SK-N-SH (cell line): ENCODE measurements around the gene TPO. TPM values are rescaled to one million over a fixed set of nuclear protein-coding genes. Genes with fewer than 3 reads are reported as not detected.

Source experiments
- CTCF ChIA-PET: fragments of 300-600, 350-600 bp; formaldehyde crosslinking; extraction: SDS; loops from one replicate; lab custom pipeline; 2021; lab: Yijun Ruan, JAX
- POLR2A ChIA-PET: fragments of 350-600 bp; sonication (Branson Sonifier 250); formaldehyde crosslinking; extraction: SDS; loops from one replicate; lab custom pipeline; 2020; ENCODE audit warnings: antibody characterized with exemption, inconsistent platforms; lab: Yijun Ruan, JAX
- DNase-seq: peaks from one replicate; pipeline ENCODE4 v3.0.0; 2012
- H2AFZ ChIP-seq: fragments of 200-600 bp; sonication (generic); 2 replicates; pipeline ENCODE4 v1.8.1; 2016; ENCODE audit warnings: antibody characterized with exemption, mild to moderate bottlenecking, low read depth
- H3F3A ChIP-seq: fragments of 200-600 bp; sonication (generic); replicated peaks from 2 replicates; pipeline ENCODE3; 2016; ENCODE audit warnings: antibody characterized with exemption, mild to moderate bottlenecking; ENCODE audit not compliant: insufficient read depth
- H3K27ac ChIP-seq, 2 experiments: fragments of 200-500 bp in 1 of 2; fragments of 200-600 bp in 1 of 2; sonication (Bioruptor generic) in 1 of 2; sonication (generic), shearing (Covaris generic) in 1 of 2; 2 replicates each; pipeline versions ENCODE4 v1.5.1 to v1.6.1; 2014 to 2016; ENCODE audit warnings: low read depth in 2 of 2, inconsistent platforms in 1 of 2, low read length in 1 of 2, mild to moderate bottlenecking in 1 of 2, mixed read lengths in 1 of 2
- H3K27me3 ChIP-seq: fragments of 200-600 bp; sonication (generic), shearing (Covaris generic); 2 replicates; pipeline ENCODE4 v1.6.1; 2016; ENCODE audit warnings: mixed run types; ENCODE audit not compliant: insufficient read depth
- H3K36me3 ChIP-seq, 2 experiments: fragments of 200-500 bp in 1 of 2; fragments of 200-600 bp in 1 of 2; sonication (Bioruptor generic) in 1 of 2; sonication (generic) in 1 of 2; replicated peaks in 1 of 2; 2 replicates each; pipeline versions ENCODE3 to v1.5.1; 2014 to 2016; ENCODE audit warnings: low read length in 1 of 2, mild to moderate bottlenecking in 1 of 2; ENCODE audit not compliant: insufficient read depth in 2 of 2, control insufficient read depth in 1 of 2
- H3K4me1 ChIP-seq, 2 experiments: fragments of 200-500 bp in 1 of 2; fragments of 200-600 bp in 1 of 2; sonication (Bioruptor generic) in 1 of 2; sonication (generic), shearing (Covaris generic) in 1 of 2; 2 replicates each; pipeline versions ENCODE4 v1.5.1 to v1.6.1; 2014 to 2016; ENCODE audit warnings: low read depth in 1 of 2, low read length in 1 of 2, mixed run types in 1 of 2; ENCODE audit not compliant: insufficient read depth in 2 of 2, control insufficient read depth in 1 of 2
- H3K4me2 ChIP-seq: fragments of 200-600 bp; sonication (generic), shearing (Covaris generic); 2 replicates; pipeline ENCODE4 v1.6.1; 2017; ENCODE audit warnings: mixed run types
- H3K4me3 ChIP-seq, 2 experiments: fragments of 200-500 bp in 1 of 2; fragments of 200-600 bp in 1 of 2; sonication (Bioruptor generic) in 1 of 2; sonication (generic), shearing (Covaris generic) in 1 of 2; 2 replicates each; pipeline versions ENCODE4 v1.5.1 to v1.8.1; 2014 to 2016; ENCODE audit warnings: low read depth in 2 of 2, inconsistent platforms in 1 of 2, low read length in 1 of 2, mild to moderate bottlenecking in 1 of 2, mixed read lengths in 1 of 2, moderate library complexity in 1 of 2
- H3K79me2 ChIP-seq: fragments of 200-600 bp; sonication (generic); 2 replicates; pipeline ENCODE4 v1.8.1; 2017; ENCODE audit warnings: mild to moderate bottlenecking; ENCODE audit not compliant: insufficient read depth
- H3K9ac ChIP-seq: fragments of 200-600 bp; sonication (generic); 2 replicates; pipeline ENCODE4 v1.6.1; 2017; ENCODE audit warnings: mixed run types
- H3K9me2 ChIP-seq: fragments of 200-600 bp; sonication (generic); 2 replicates; pipeline ENCODE4 v1.6.1; 2017; ENCODE audit warnings: mixed run types
- H3K9me3 ChIP-seq: fragments of 200-600 bp; sonication (generic); 2 replicates; pipeline ENCODE4 v1.6.1; 2017; ENCODE audit warnings: mixed run types, mild to moderate bottlenecking, moderate library complexity
- H4K20me1 ChIP-seq: fragments of 200-600 bp; sonication (generic); 2 replicates; pipeline ENCODE4 v1.6.1; 2017; ENCODE audit warnings: mild to moderate bottlenecking, mixed run types; ENCODE audit not compliant: insufficient read depth
- CHD2 ChIP-seq: fragments of 150-350 bp; IDR thresholded peaks from 2 replicates; pipeline ENCODE4 v1.6.1; 2018; ENCODE audit warnings: low read length; ENCODE audit not compliant: partially characterized antibody
- CTCF ChIP-seq: fragments of 200-600 bp; sonication (generic); IDR thresholded peaks from 2 replicates; pipeline ENCODE4 v1.6.1; 2017; ENCODE audit warnings: antibody characterized with exemption, mild to moderate bottlenecking, moderate library complexity
- ELF1 ChIP-seq: IDR thresholded peaks from 2 replicates; pipeline ENCODE4 v1.4.0; 2012
- EP300 ChIP-seq, 2 experiments: IDR thresholded peaks; 2 replicates each; pipeline versions ENCODE4 v1.4.0 to v1.6.1; 2012; ENCODE audit warnings: borderline replicate concordance in 1 of 2, low read depth in 1 of 2, low read length in 1 of 2
- FOXJ3 ChIP-seq: sonication (generic); formaldehyde crosslinking; IDR thresholded peaks from 2 replicates; pipeline ENCODE4 v1.5.1; 2020; ENCODE audit warnings: mild to moderate bottlenecking, missing genetic modification reagents
- GABPA ChIP-seq: IDR thresholded peaks from 2 replicates; pipeline ENCODE4 v1.4.0; 2012; ENCODE audit warnings: low read depth, mild to moderate bottlenecking
- GATA2 ChIP-seq: sonication (generic); formaldehyde crosslinking; IDR thresholded peaks from 2 replicates; pipeline ENCODE4 v1.5.0; 2020; ENCODE audit warnings: mild to moderate bottlenecking, missing genetic modification reagents
- JUND ChIP-seq: IDR thresholded peaks from 2 replicates; pipeline ENCODE4 v1.4.0; 2012
- MAX ChIP-seq: IDR thresholded peaks from 2 replicates; pipeline ENCODE4 v1.4.0; 2012; ENCODE audit warnings: low read depth
- MEF2A ChIP-seq: IDR thresholded peaks from 2 replicates; pipeline ENCODE4 v1.4.0; 2012; ENCODE audit warnings: low read depth, borderline replicate concordance
- NFIC ChIP-seq: IDR thresholded peaks from 2 replicates; pipeline ENCODE4 v1.4.0; 2012; ENCODE audit warnings: borderline replicate concordance
- NRF1 ChIP-seq: IDR thresholded peaks from 2 replicates; pipeline ENCODE4 v1.6.1; 2012; ENCODE audit warnings: low read depth, mild to moderate bottlenecking, low read length
- POLR2AphosphoS5 ChIP-seq: IDR thresholded peaks from 2 replicates; pipeline ENCODE4 v1.6.1; 2012; ENCODE audit warnings: low read depth, low read length
- RAD21 ChIP-seq: IDR thresholded peaks from 2 replicates; pipeline ENCODE4 v1.6.1; 2012; ENCODE audit warnings: mild to moderate bottlenecking, low read length
- RCOR1 ChIP-seq: fragments of 150-350 bp; IDR thresholded peaks from 2 replicates; pipeline ENCODE4 v1.6.1; 2017; ENCODE audit warnings: antibody characterized with exemption, low read length
- RFX5 ChIP-seq: IDR thresholded peaks from 2 replicates; pipeline ENCODE4 v1.6.1; 2012; ENCODE audit warnings: mild to moderate bottlenecking, improper control_type of control experiment, low read length
- SIN3A ChIP-seq: IDR thresholded peaks from 2 replicates; pipeline ENCODE4 v1.6.1; 2012; ENCODE audit warnings: low read depth, mild to moderate bottlenecking, low read length, moderate library complexity, borderline replicate concordance
- TEAD4 ChIP-seq: IDR thresholded peaks from 2 replicates; pipeline ENCODE4 v1.4.0; 2012; ENCODE audit warnings: mild to moderate bottlenecking, borderline replicate concordance; ENCODE audit not compliant: insufficient read depth
- USF1 ChIP-seq: IDR thresholded peaks from 2 replicates; pipeline ENCODE4 v1.4.0; 2012; ENCODE audit warnings: low read depth, borderline replicate concordance
- YY1 ChIP-seq: IDR thresholded peaks from 2 replicates; pipeline ENCODE4 v1.4.0; 2012; ENCODE audit warnings: low read depth, mild to moderate bottlenecking
- WGBS: methylation state at CpG from one replicate; pipeline ENCODE4 v1.1.6; 2017; ENCODE audit warnings: low lambda C conversion rate; 5-methylcytosine and 5-hydroxymethylcytosine counted together
- polyA plus RNA-seq, 3 experiments: library from polyadenylated mRNA; depleted of rRNA; stranded (reverse); fragments of >200 nt; gene quantifications; 2 replicates each; pipeline ENCODE4 v1.2.3, GENCODE V29; 2012

Gene TPO
- polyA plus RNA-seq, 1 of the 3 experiments (the other 2 are of a cell fraction): not detected

GRCh38 chr2:1460851-1461418 lies 47.7 kb downstream of the TPO start:
- Histone ChIP-seq H3F3A (no peaks in the 10 kb centered on the region), H4K20me1 (no peaks in the 10 kb centered on the region), H3K79me2 (no peaks in the 10 kb centered on the region), H2AFZ (no peak overlapping the region), H3K4me2 (no peak overlapping the region), H3K4me1 (no peaks in the 10 kb centered on the region; a peak in 1 of 4 replicates), H3K9me2 (no peaks in the 10 kb centered on the region; the same call in 1 of the 2 replicates), H3K36me3 (no peaks in the 10 kb centered on the region), H3K27ac (no peak overlapping the region), H3K27me3 (no peaks in the 10 kb centered on the region), H3K9ac (no peak overlapping the region), H3K4me3 (no peak overlapping the region), H3K9me3 (no peaks in the 10 kb centered on the region)
- POLR2A ChIA-PET: interaction anchor here (0.6 kb wide), 1 partner anchor 63 kb away, joined by 3 read pairs; no protein-coding TSS in a partner anchor
- CTCF ChIA-PET: interaction anchor here (1.2 to 1.3 kb wide), 2 partner anchors 20 to 89 kb away, joined by 3 read pairs; no protein-coding TSS in a partner anchor
- TF ChIP-seq MEF2A (no peak), CHD2 (no peak), SIN3A (no peak), TEAD4 (no peak), NFIC (no peak), CTCF (no peak), YY1 (no peak), POLR2AphosphoS5 (no peak), ELF1 (no peak), FOXJ3 (CRISPR knock-in tag) (no peak), USF1 (no peak), GABPA (no peak), JUND (no peak), RCOR1 (no peak), RFX5 (no peak), EP300 (IDR thresholded peaks at IDR 0.05; ENCODE audit: borderline replicate concordance in 1 of 2, low read depth in 1 of 2, low read length in 1 of 2) (no peak), RAD21 (no peak), GATA2 (CRISPR knock-in tag) (no peak), NRF1 (no peak), MAX (no peak)
- DNase-seq: no peak
- 25% methylated on average over 11 of the region's 11 CpGs for WGBS
